GM12878 (cell line): ENCODE results near the gene SIK3. TPM values are rescaled to one million over a fixed set of nuclear protein-coding genes. Genes with fewer than 3 reads are reported as not detected.

Experiments used
- ATF7 ChIP-seq: fragments of 450-650 bp; IDR thresholded peaks from 2 replicates; pipeline ENCODE4 v1.6.1; 2016; ENCODE audit warnings: low read depth, mild to moderate bottlenecking
- EGR1 ChIP-seq, 2 experiments: IDR thresholded peaks; 1 replicate in 1 of 2; 2 replicates in 1 of 2; pipeline ENCODE4 v1.6.1; 2011 to 2012; ENCODE audit warnings: low read depth in 2 of 2, low read length in 2 of 2, borderline replicate concordance in 1 of 2, mild to moderate bottlenecking in 1 of 2, moderate library complexity in 1 of 2
- MTA3 ChIP-seq: IDR thresholded peaks from 2 replicates; pipeline ENCODE4 v1.6.1; 2012; ENCODE audit warnings: low read length, inconsistent platforms, borderline replicate concordance
- MYC ChIP-seq: IDR thresholded peaks from 2 replicates; pipeline ENCODE4 v1.6.1; 2011; ENCODE audit warnings: mild to moderate bottlenecking, low read length, moderate library complexity, inconsistent platforms; ENCODE audit not compliant: insufficient read depth, insufficient replicate concordance, insufficient read length, severe bottlenecking
- NFYB ChIP-seq: IDR thresholded peaks from 2 replicates; pipeline ENCODE4 v1.6.1; 2011; ENCODE audit warnings: low read depth, mild to moderate bottlenecking, low read length, improper control_type of control experiment, moderate library complexity; ENCODE audit not compliant: insufficient read depth
- NR2C2 ChIP-seq: IDR thresholded peaks from 2 replicates; pipeline ENCODE4 v1.6.1; 2011; ENCODE audit warnings: borderline replicate concordance, low read depth; ENCODE audit not compliant: control insufficient read depth, insufficient read length
- NR2F1 ChIP-seq: fragments of 450-650 bp; conservative IDR thresholded peaks from 2 replicates; pipeline ENCODE4 v1.6.1; 2017; ENCODE audit warnings: mild to moderate bottlenecking
- POU2F2 ChIP-seq: IDR thresholded peaks from 3 replicates; pipeline ENCODE4 v1.6.1; 2011; ENCODE audit warnings: low read depth, mild to moderate bottlenecking, low read length, borderline replicate concordance
- RFX5 ChIP-seq: IDR thresholded peaks from 2 replicates; pipeline ENCODE4 v1.6.1; 2011; ENCODE audit warnings: low read depth, low read length, improper control_type of control experiment
- SIN3A ChIP-seq: IDR thresholded peaks from 2 replicates; pipeline ENCODE4 v1.6.1; 2012; ENCODE audit warnings: low read depth, low read length, improper control_type of control experiment
- TBL1XR1 ChIP-seq: IDR thresholded peaks from 2 replicates; pipeline ENCODE4 v1.6.1; 2012; ENCODE audit warnings: low read depth, low read length, improper control_type of control experiment
- TCF12 ChIP-seq: IDR thresholded peaks from 2 replicates; pipeline ENCODE4 v1.6.1; 2011; ENCODE audit warnings: low read depth, mild to moderate bottlenecking, low read length
- ZNF207 ChIP-seq: fragments of 450-650 bp; IDR thresholded peaks from 2 replicates; pipeline ENCODE4 v1.6.1; 2014; ENCODE audit warnings: antibody characterized with exemption, mild to moderate bottlenecking, borderline replicate concordance
- ZNF622 ChIP-seq: fragments of 450-650 bp; IDR thresholded peaks from 2 replicates; pipeline ENCODE4 v1.6.1; 2017; ENCODE audit warnings: mild to moderate bottlenecking, inconsistent platforms
- polyA plus RNA-seq, 11 experiments: library from polyadenylated mRNA; depleted of rRNA in 4 of 11; unstranded in 6 of 11; stranded (reverse) in 5 of 11; fragments of >200 nt; fragmentation: Nextera tagmentation in 4 of 11; fragmentation: Illumina TruSeq in 1 of 11; extraction: Ambion mirVana in 4 of 11; extraction: Trizol in 1 of 11; gene quantifications; 1 replicate in 1 of 11; 2 replicates in 10 of 11; pipeline versions ENCODE4 v1.2.1 to v1.2.3, GENCODE V29; 2011 to 2016; ENCODE audit warnings: inconsistent platforms in 2 of 11, missing spikeins in 2 of 11, low read depth in 1 of 11
- total RNA-seq, 4 experiments: library from RNA; depleted of rRNA in 3 of 4; stranded (reverse); fragments of >200 nt in 3 of 4; fragmentation: Illumina TruSeq in 1 of 4; extraction: Trizol in 1 of 4; gene quantifications; 2 replicates each; pipeline versions ENCODE4 v1.2.1 to v1.2.3, GENCODE V29; 2013 to 2021
- TF ChIP-seq, protein P1 (sequence below): IDR thresholded peaks from 2 replicates; pipeline ENCODE4 v1.6.1; 2012; ENCODE audit warnings: improper control_type of control experiment, low read depth, low read length; ENCODE audit not compliant: insufficient replicate concordance
- TF ChIP-seq, protein P2 (sequence below): IDR thresholded peaks from 2 replicates; pipeline ENCODE4 v1.6.1; 2011; ENCODE audit warnings: low read depth, low read length, improper control_type of control experiment, borderline replicate concordance
- TF ChIP-seq, protein P3 (sequence below): fragments of 450-650 bp; conservative IDR thresholded peaks from 2 replicates; pipeline ENCODE4 v1.6.1; 2017; ENCODE audit warnings: mild to moderate bottlenecking, moderate library complexity
- TF ChIP-seq, protein P4 (sequence below): fragments of 150-350 bp; IDR thresholded peaks from 2 replicates; pipeline ENCODE4 v1.6.1; 2014; ENCODE audit warnings: mild to moderate bottlenecking, low read depth, low read length
- TF ChIP-seq, protein P5 (sequence below): IDR thresholded peaks from 2 replicates; pipeline ENCODE4 v1.6.1; 2011; ENCODE audit warnings: mild to moderate bottlenecking, low read depth, low read length, moderate library complexity; ENCODE audit not compliant: insufficient replicate concordance

SIK3 gene
- total and polyA plus RNA-seq, 10 of the 15 experiments (the other 5 are each of a cell fraction or from before 2014, with no cell fraction given) = 2.5 to 31.9 (median 11.1) TPM

DNA sequence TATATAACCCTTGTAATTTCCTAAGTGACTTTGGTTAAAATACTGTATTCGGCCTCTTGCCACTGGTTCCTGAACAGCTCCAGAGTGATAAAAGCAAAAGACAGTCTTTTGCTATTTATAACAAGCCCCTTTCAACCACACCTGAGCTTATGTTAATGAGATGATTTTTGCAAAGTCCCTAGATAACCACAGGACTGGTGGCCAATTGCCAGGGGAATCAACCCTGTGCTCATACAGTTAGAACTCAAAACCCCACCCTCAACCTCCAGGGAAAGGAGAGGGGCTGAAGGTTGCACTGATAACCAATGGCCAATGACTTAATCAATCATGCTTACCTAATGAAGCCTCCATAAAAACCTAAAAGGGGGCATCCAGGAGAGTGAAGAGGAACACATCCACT is 77.9 kb downstream of the SIK3 start (continued):
- TF ChIP-seq, protein P1, sequence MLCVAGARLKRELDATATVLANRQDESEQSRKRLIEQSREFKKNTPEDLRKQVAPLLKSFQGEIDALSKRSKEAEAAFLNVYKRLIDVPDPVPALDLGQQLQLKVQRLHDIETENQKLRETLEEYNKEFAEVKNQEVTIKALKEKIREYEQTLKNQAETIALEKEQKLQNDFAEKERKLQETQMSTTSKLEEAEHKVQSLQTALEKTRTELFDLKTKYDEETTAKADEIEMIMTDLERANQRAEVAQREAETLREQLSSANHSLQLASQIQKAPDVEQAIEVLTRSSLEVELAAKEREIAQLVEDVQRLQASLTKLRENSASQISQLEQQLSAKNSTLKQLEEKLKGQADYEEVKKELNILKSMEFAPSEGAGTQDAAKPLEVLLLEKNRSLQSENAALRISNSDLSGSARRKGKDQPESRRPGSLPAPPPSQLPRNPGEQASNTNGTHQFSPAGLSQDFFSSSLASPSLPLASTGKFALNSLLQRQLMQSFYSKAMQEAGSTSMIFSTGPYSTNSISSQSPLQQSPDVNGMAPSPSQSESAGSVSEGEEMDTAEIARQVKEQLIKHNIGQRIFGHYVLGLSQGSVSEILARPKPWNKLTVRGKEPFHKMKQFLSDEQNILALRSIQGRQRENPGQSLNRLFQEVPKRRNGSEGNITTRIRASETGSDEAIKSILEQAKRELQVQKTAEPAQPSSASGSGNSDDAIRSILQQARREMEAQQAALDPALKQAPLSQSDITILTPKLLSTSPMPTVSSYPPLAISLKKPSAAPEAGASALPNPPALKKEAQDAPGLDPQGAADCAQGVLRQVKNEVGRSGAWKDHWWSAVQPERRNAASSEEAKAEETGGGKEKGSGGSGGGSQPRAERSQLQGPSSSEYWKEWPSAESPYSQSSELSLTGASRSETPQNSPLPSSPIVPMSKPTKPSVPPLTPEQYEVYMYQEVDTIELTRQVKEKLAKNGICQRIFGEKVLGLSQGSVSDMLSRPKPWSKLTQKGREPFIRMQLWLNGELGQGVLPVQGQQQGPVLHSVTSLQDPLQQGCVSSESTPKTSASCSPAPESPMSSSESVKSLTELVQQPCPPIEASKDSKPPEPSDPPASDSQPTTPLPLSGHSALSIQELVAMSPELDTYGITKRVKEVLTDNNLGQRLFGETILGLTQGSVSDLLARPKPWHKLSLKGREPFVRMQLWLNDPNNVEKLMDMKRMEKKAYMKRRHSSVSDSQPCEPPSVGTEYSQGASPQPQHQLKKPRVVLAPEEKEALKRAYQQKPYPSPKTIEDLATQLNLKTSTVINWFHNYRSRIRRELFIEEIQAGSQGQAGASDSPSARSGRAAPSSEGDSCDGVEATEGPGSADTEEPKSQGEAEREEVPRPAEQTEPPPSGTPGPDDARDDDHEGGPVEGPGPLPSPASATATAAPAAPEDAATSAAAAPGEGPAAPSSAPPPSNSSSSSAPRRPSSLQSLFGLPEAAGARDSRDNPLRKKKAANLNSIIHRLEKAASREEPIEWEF = peak; percentile 26
- TF ChIP-seq NR2C2 = no peak
- no peak for TF ChIP-seq SIN3A
- TF ChIP-seq, protein P2, sequence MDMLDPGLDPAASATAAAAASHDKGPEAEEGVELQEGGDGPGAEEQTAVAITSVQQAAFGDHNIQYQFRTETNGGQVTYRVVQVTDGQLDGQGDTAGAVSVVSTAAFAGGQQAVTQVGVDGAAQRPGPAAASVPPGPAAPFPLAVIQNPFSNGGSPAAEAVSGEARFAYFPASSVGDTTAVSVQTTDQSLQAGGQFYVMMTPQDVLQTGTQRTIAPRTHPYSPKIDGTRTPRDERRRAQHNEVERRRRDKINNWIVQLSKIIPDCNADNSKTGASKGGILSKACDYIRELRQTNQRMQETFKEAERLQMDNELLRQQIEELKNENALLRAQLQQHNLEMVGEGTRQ = no peak
- TF ChIP-seq MYC = no peak
- TF ChIP-seq TBL1XR1 = no peak
- TF ChIP-seq ZNF622 = no peak
- TF ChIP-seq, protein P3, sequence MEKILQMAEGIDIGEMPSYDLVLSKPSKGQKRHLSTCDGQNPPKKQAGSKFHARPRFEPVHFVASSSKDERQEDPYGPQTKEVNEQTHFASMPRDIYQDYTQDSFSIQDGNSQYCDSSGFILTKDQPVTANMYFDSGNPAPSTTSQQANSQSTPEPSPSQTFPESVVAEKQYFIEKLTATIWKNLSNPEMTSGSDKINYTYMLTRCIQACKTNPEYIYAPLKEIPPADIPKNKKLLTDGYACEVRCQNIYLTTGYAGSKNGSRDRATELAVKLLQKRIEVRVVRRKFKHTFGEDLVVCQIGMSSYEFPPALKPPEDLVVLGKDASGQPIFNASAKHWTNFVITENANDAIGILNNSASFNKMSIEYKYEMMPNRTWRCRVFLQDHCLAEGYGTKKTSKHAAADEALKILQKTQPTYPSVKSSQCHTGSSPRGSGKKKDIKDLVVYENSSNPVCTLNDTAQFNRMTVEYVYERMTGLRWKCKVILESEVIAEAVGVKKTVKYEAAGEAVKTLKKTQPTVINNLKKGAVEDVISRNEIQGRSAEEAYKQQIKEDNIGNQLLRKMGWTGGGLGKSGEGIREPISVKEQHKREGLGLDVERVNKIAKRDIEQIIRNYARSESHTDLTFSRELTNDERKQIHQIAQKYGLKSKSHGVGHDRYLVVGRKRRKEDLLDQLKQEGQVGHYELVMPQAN = no peak
- TF ChIP-seq NFYB = no peak
- no peak for TF ChIP-seq NR2F1
- TF ChIP-seq EGR1 (IDR thresholded peaks at IDR 0.05; ENCODE audit: borderline replicate concordance in 1 of 2, low read depth in 2 of 2, low read length in 2 of 2) = no peak
- TF ChIP-seq, protein P4, sequence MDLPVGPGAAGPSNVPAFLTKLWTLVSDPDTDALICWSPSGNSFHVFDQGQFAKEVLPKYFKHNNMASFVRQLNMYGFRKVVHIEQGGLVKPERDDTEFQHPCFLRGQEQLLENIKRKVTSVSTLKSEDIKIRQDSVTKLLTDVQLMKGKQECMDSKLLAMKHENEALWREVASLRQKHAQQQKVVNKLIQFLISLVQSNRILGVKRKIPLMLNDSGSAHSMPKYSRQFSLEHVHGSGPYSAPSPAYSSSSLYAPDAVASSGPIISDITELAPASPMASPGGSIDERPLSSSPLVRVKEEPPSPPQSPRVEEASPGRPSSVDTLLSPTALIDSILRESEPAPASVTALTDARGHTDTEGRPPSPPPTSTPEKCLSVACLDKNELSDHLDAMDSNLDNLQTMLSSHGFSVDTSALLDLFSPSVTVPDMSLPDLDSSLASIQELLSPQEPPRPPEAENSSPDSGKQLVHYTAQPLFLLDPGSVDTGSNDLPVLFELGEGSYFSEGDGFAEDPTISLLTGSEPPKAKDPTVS = no peak
- no peak for TF ChIP-seq TCF12
- peak; percentile 59; the same call in 1 of the 3 replicates for TF ChIP-seq POU2F2
- TF ChIP-seq ATF7 = no peak
- no peak for TF ChIP-seq ZNF207
- TF ChIP-seq MTA3 = no peak
- no peak for TF ChIP-seq RFX5
- TF ChIP-seq, protein P5, sequence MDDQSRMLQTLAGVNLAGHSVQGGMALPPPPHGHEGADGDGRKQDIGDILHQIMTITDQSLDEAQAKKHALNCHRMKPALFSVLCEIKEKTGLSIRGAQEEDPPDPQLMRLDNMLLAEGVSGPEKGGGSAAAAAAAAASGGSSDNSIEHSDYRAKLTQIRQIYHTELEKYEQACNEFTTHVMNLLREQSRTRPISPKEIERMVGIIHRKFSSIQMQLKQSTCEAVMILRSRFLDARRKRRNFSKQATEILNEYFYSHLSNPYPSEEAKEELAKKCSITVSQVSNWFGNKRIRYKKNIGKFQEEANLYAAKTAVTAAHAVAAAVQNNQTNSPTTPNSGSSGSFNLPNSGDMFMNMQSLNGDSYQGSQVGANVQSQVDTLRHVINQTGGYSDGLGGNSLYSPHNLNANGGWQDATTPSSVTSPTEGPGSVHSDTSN = no peak
